K562 (cell line): ENCODE measurements around the gene AURKB. TPM values are rescaled to one million over a fixed set of nuclear protein-coding genes. Genes with fewer than 3 reads are reported as not detected.
A peak's percentile ranks its signal among the peaks of the same experiment; 100 is the strongest.

Experiments used
- BDP1 ChIP-seq: IDR thresholded peaks from 3 replicates; pipeline ENCODE4 v1.6.1; 2011; ENCODE audit not compliant: insufficient read length, insufficient read depth
- E2F6 ChIP-seq, 2 experiments: IDR thresholded peaks; 2 replicates each; pipeline ENCODE4 v1.6.1; 2011; ENCODE audit warnings: borderline replicate concordance in 1 of 2, control low read depth in 1 of 2, low read depth in 1 of 2, low read length in 1 of 2, mild to moderate bottlenecking in 1 of 2, mixed read lengths in 1 of 2, moderate library complexity in 1 of 2; ENCODE audit not compliant: insufficient read depth in 1 of 2, insufficient read length in 1 of 2, poor library complexity in 1 of 2, severe bottlenecking in 1 of 2; ENCODE audit errors: extremely low read depth in 1 of 2
- ESRRA ChIP-seq: fragments of 450-650 bp; IDR thresholded peaks from 2 replicates; pipeline ENCODE4 v1.6.1; 2014; ENCODE audit warnings: low read depth, mild to moderate bottlenecking, moderate library complexity, borderline replicate concordance
- FOSL1 ChIP-seq: fragments of 200-800 bp; sonication (Bioruptor generic); conservative IDR thresholded peaks from 2 replicates; pipeline ENCODE4 v1.6.1; 2016; ENCODE audit warnings: missing genetic modification characterization, missing compliant biosample characterization
- FOXJ2 ChIP-seq: fragments of 200-800 bp; sonication (Bioruptor generic); IDR thresholded peaks from 2 replicates; pipeline ENCODE4 v1.6.1; 2016; ENCODE audit warnings: missing genetic modification characterization, missing compliant biosample characterization
- FOXK2 ChIP-seq, 2 experiments: fragments of 450-650 bp; IDR thresholded peaks in 1 of 2; conservative IDR thresholded peaks in 1 of 2; 2 replicates each; pipeline ENCODE4 v1.6.1; 2016; ENCODE audit warnings: low read depth in 2 of 2, mild to moderate bottlenecking in 1 of 2
- GTF2A2 ChIP-seq: IDR thresholded peaks from 2 replicates; pipeline ENCODE4 v1.6.1; 2016; ENCODE audit warnings: mild to moderate bottlenecking, missing genetic modification characterization, missing compliant biosample characterization
- NFIC ChIP-seq: fragments of 450-650 bp; IDR thresholded peaks from 2 replicates; pipeline ENCODE4 v1.6.1; 2017; ENCODE audit warnings: mild to moderate bottlenecking, inconsistent platforms
- NRF1 ChIP-seq, 2 experiments: fragments of 450-650 bp; IDR thresholded peaks in 1 of 2; conservative IDR thresholded peaks in 1 of 2; 2 replicates each; pipeline ENCODE4 v1.6.1; 2014; ENCODE audit warnings: mild to moderate bottlenecking in 2 of 2
- PTBP1 ChIP-seq: fragments of 200-400 bp; formaldehyde crosslinking; IDR thresholded peaks from 2 replicates; pipeline ENCODE4 v1.6.1; 2017; ENCODE audit warnings: low read depth, low read length
- RNF2 ChIP-seq: sonication (generic); IDR thresholded peaks from 2 replicates; pipeline ENCODE4 v1.6.1; 2016
- TAF9B ChIP-seq: fragments of 450-650 bp; IDR thresholded peaks from 2 replicates; pipeline ENCODE4 v1.6.1; 2018; ENCODE audit warnings: mild to moderate bottlenecking; ENCODE audit not compliant: partially characterized antibody
- THRAP3 ChIP-seq: fragments of 450-650 bp; IDR thresholded peaks from 2 replicates; pipeline ENCODE4 v1.6.1; 2016; ENCODE audit warnings: mild to moderate bottlenecking, inconsistent platforms, borderline replicate concordance
- ZNF253 ChIP-seq: fragments of 250-450 bp; sonication (Bioruptor Pico); conservative IDR thresholded peaks from 2 replicates; pipeline ENCODE4 v1.6.1; 2021; ENCODE audit warnings: mild to moderate bottlenecking
- polyA plus RNA-seq, 8 experiments: library from polyadenylated mRNA; depleted of rRNA in 4 of 8; stranded (reverse) in 5 of 8; unstranded in 3 of 8; fragments of >200 nt; fragmentation: Nextera tagmentation in 2 of 8; fragmentation: Illumina TruSeq in 1 of 8; extraction: Ambion mirVana in 2 of 8; extraction: Trizol in 1 of 8; gene quantifications; 2 replicates each; pipeline versions ENCODE4 v1.2.1 to v1.2.3, GENCODE V29; 2011 to 2014; ENCODE audit warnings: inconsistent platforms in 1 of 8, missing spikeins in 1 of 8
- total RNA-seq, 7 experiments: library from RNA; depleted of rRNA in 6 of 7; stranded (reverse); fragments of >200 nt in 6 of 7; fragmentation: Illumina TruSeq in 2 of 7; extraction: Trizol in 2 of 7; gene quantifications; 2 replicates each; pipeline versions ENCODE4 v1.2.1 to v1.2.3, GENCODE V29; 2011 to 2021; ENCODE audit warnings: low replicate concordance in 1 of 7
- TF ChIP-seq, protein P1 (sequence below): fragments of 450-650 bp; IDR thresholded peaks from 2 replicates; pipeline ENCODE4 v1.7.1; 2018; ENCODE audit warnings: mild to moderate bottlenecking, low read depth; ENCODE audit not compliant: partially characterized antibody
- TF ChIP-seq, protein P2 (sequence below): fragments of 450-650 bp; formaldehyde crosslinking; IDR thresholded peaks from 2 replicates; pipeline ENCODE4 v1.4.0; 2022; ENCODE audit warnings: missing genetic modification characterization

AURKB gene
- total and polyA plus RNA-seq, 9 of the 15 experiments (the other 6 are each of a cell fraction or from before 2014, with no cell fraction given), result 27.2 to 114 (median 74.8) TPM

DNA sequence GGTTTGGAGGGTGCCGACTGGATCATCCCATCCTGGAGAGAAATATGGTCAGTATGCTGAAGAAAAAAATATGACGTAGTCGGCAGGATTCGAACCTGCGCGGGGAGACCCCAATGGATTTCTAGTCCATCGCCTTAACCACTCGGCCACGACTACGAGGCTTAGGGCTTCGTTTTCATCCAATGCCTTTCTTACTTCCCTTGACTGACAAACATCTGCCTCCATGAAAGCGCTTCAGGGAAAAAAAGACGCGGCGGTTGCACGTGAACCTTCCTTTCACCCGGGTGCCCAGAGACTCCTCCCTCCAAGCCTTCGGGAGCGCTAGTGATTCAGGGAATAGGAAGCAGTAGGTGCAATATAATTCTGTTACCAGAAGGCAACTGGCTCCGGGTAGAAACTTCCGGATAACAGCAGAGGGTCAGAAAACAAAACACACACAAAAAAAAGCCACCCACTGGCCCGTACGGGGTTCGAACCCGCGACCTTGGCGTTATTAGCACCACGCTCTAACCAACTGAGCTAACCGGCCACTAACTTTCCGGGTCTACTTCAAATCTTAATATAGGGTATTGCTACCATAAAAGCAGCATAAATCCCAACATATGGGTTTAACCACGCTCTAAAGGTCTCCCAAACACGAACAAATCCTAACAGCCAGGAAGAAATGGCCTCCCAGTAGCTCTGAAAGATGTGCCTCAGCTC is 16.3 kb upstream of the AURKB start (continued):
- TF ChIP-seq, protein P1, sequence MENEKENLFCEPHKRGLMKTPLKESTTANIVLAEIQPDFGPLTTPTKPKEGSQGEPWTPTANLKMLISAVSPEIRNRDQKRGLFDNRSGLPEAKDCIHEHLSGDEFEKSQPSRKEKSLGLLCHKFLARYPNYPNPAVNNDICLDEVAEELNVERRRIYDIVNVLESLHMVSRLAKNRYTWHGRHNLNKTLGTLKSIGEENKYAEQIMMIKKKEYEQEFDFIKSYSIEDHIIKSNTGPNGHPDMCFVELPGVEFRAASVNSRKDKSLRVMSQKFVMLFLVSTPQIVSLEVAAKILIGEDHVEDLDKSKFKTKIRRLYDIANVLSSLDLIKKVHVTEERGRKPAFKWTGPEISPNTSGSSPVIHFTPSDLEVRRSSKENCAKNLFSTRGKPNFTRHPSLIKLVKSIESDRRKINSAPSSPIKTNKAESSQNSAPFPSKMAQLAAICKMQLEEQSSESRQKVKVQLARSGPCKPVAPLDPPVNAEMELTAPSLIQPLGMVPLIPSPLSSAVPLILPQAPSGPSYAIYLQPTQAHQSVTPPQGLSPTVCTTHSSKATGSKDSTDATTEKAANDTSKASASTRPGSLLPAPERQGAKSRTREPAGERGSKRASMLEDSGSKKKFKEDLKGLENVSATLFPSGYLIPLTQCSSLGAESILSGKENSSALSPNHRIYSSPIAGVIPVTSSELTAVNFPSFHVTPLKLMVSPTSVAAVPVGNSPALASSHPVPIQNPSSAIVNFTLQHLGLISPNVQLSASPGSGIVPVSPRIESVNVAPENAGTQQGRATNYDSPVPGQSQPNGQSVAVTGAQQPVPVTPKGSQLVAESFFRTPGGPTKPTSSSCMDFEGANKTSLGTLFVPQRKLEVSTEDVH, result peak; percentile 75
- TF ChIP-seq FOXK2 (conservative IDR thresholded peaks at IDR 0.05 in 1 of 2, IDR thresholded peaks at IDR 0.05 in 1 of 2; ENCODE audit: low read depth in 2 of 2), result peak in 1 of 2 experiments; percentile 72; a peak in 2 of 4 replicates
- TF ChIP-seq BDP1, result peak; percentile 72
- TF ChIP-seq ESRRA, result 0 out of 2 replicates have a peak, but pooled peaks have one; percentile 31
- peak; percentile 19; the same call in 1 of the 2 replicates for TF ChIP-seq FOXJ2 (tag)
- TF ChIP-seq ZNF253 (CRISPR knock-in tag), result 0 out of 2 replicates have a peak, but pooled peaks have one; percentile 20
- peak; percentile 59; the same call in 1 of the 2 replicates for TF ChIP-seq FOSL1 (tag)
- TF ChIP-seq E2F6 (IDR thresholded peaks at IDR 0.05; ENCODE audit: borderline replicate concordance in 1 of 2, extremely low read depth in 1 of 2, insufficient read depth in 1 of 2, insufficient read length in 1 of 2, low read depth in 1 of 2, low read length in 1 of 2, poor library complexity in 1 of 2, severe bottlenecking in 1 of 2), result peak in 1 of 2 experiments; percentile 24
- peak; percentile 85; the same call in 1 of the 2 replicates for TF ChIP-seq THRAP3
- TF ChIP-seq TAF9B, result no peak
- 0 out of 2 replicates have a peak, but pooled peaks have one; percentile 11 for TF ChIP-seq RNF2
- TF ChIP-seq NFIC, result peak; percentile 65
- peak; percentile 77 to 81 for TF ChIP-seq NRF1 (conservative IDR thresholded peaks at IDR 0.05 in 1 of 2, IDR thresholded peaks at IDR 0.05 in 1 of 2)
- no peak for TF ChIP-seq GTF2A2 (tag)
- TF ChIP-seq, protein P2, sequence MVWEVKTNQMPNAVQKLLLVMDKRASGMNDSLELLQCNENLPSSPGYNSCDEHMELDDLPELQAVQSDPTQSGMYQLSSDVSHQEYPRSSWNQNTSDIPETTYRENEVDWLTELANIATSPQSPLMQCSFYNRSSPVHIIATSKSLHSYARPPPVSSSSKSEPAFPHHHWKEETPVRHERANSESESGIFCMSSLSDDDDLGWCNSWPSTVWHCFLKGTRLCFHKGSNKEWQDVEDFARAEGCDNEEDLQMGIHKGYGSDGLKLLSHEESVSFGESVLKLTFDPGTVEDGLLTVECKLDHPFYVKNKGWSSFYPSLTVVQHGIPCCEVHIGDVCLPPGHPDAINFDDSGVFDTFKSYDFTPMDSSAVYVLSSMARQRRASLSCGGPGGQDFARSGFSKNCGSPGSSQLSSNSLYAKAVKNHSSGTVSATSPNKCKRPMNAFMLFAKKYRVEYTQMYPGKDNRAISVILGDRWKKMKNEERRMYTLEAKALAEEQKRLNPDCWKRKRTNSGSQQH, result peak; percentile 61; the same call in 1 of the 2 replicates
- no peak for TF ChIP-seq PTBP1
